ENCODE measurements around the gene ETNK2. TPM values are rescaled to one million over a fixed set of nuclear protein-coding genes. Genes with fewer than 3 reads are reported as not detected.

ETNK2 gene
- polyA plus RNA-seq, 2 of the 4 experiments (the other 2 are of a cell fraction), result 3.4 to 5.2 TPM

- TF ChIP-seq NFE2L2 (conservative IDR thresholded peaks at IDR 0.05; ENCODE audit: low read length) (no peak), CHD2 (IDR thresholded peaks at IDR 0.05; ENCODE audit: low read length, partially characterized antibody) (no peak)
- Histone ChIP-seq H3K4me2 (no peak overlapping the region), H3K9me3 (no peaks in the 10 kb centered on the region), H3K4me3 (no peak overlapping the region), H3K27ac (no peak overlapping the region), H3K4me1 (peaks cover 5% of the 10 kb centered on the region; the same call in 2 of the 3 replicates)
- POLR2A ChIA-PET, result no interaction called here
- WGBS (ENCODE audit: missing lambda C conversion rate), result 48% methylated on average over 2 of the region's 2 CpGs
- DNase-seq (ENCODE audit: low read depth in 1 of 2, low spot score in 1 of 2) (no peak), FAIRE-seq (no peak), ATAC-seq (no peak)
- CTCF ChIA-PET, result interaction anchor here (0.6 to 1.9 kb wide), 5 partner anchors 10 to 253 kb away, joined by 3 to 14 read pairs (median 3); no protein-coding TSS in a partner anchor
These were observed 42.2 kb upstream of the ETNK2 start for GRCh38 chr1:204194080-204194479.

- FAIRE-seq, result no peak
These were observed 40.9 kb upstream of the ETNK2 start for GRCh38 chr1:204192589-204193352.

GRCh38 chr1:204192046-204192445 lies 40.2 kb upstream of the ETNK2 start:
- Histone ChIP-seq H3K4me3 (no peak overlapping the region), H3K4me2 (no peak overlapping the region), H3K27ac (no peak overlapping the region), H3K9me3 (no peaks in the 10 kb centered on the region), H3K4me1 (peaks cover 5% of the 10 kb centered on the region; the same call in 1 of the 3 replicates)
- WGBS (ENCODE audit: missing lambda C conversion rate), result 79% methylated on average over 2 of the region's 2 CpGs
- POLR2A ChIA-PET, result no interaction called here
- ATAC-seq (no peak), FAIRE-seq (no peak), DNase-seq (ENCODE audit: low read depth in 1 of 2, low spot score in 1 of 2) (no peak)
- TF ChIP-seq HOXA7 (CRISPR knock-in tag; IDR thresholded peaks at IDR 0.05), result no peak
- TF ChIP-seq PBX3 (IDR thresholded peaks at IDR 0.05), result no peak
- no peak for TF ChIP-seq CBX2 (IDR thresholded peaks at IDR 0.05; ENCODE audit: borderline replicate concordance, low read depth)
- TF ChIP-seq FOSL2 (IDR thresholded peaks at IDR 0.05), result no peak
- no peak for TF ChIP-seq FOSL2 (CRISPR knock-in tag; IDR thresholded peaks at IDR 0.05)
- TF ChIP-seq E2F6 (IDR thresholded peaks at IDR 0.05; ENCODE audit: borderline replicate concordance, low read depth), result no peak
- no peak for TF ChIP-seq MAZ (IDR thresholded peaks at IDR 0.05; ENCODE audit: borderline replicate concordance, low read depth, low read length)
- no peak for TF ChIP-seq REST (IDR thresholded peaks at IDR 0.05)
- TF ChIP-seq RAD21 (conservative IDR thresholded peaks at IDR 0.05 in 1 of 2, IDR thresholded peaks at IDR 0.05 in 1 of 2), result no peak
- no peak for TF ChIP-seq CBX8 (IDR thresholded peaks at IDR 0.05)
- TF ChIP-seq RNF2 (IDR thresholded peaks at IDR 0.05; ENCODE audit: borderline replicate concordance, low read depth), result no peak
- TF ChIP-seq RARB (CRISPR knock-in tag; IDR thresholded peaks at IDR 0.05), result no peak
- no peak for TF ChIP-seq TP53 (CRISPR knock-in tag; IDR thresholded peaks at IDR 0.05)
- no peak for TF ChIP-seq ESRRA (IDR thresholded peaks at IDR 0.05; ENCODE audit: borderline replicate concordance, low read length)
- no peak for TF ChIP-seq HOXB5 (CRISPR knock-in tag; IDR thresholded peaks at IDR 0.05)
- TF ChIP-seq JUN (IDR thresholded peaks at IDR 0.05), result no peak
- no peak for TF ChIP-seq KDM5A (IDR thresholded peaks at IDR 0.05)
- no peak for TF ChIP-seq CTCF (IDR thresholded peaks at IDR 0.05)
- no peak for TF ChIP-seq EHF (CRISPR knock-in tag; IDR thresholded peaks at IDR 0.05)
- no peak for TF ChIP-seq MYC (IDR thresholded peaks at IDR 0.05; ENCODE audit: borderline replicate concordance, low read length)
- CTCF ChIA-PET, result interaction anchor here (0.7 to 7.1 kb wide), 8 partner anchors 14 to 172 kb away, joined by 3 to 56 read pairs (median 4); no protein-coding TSS in a partner anchor

More at GRCh38 chr1:204192589-204193352, 40.9 kb upstream of the ETNK2 start:
- ChIA-PET CTCF (interaction anchor here (1.0 to 7.1 kb wide), 4 partner anchors 13 to 171 kb away, joined by 3 to 56 read pairs (median 10); no protein-coding TSS in a partner anchor), POLR2A (no interaction called here)
- no peak overlapping the region for H3K4me3 ChIP-seq
- ATAC-seq (no peak), DNase-seq (ENCODE audit: low read depth in 1 of 2, low spot score in 1 of 2) (no peak)
- H3K4me2 ChIP-seq, result no peak overlapping the region
- peaks cover 5% of the 10 kb centered on the region; the same call in 1 of the 3 replicates for H3K4me1 ChIP-seq
- H3K27ac ChIP-seq, result no peak overlapping the region
- no peaks in the 10 kb centered on the region for H3K9me3 ChIP-seq
- TF ChIP-seq ZFP36 (IDR thresholded peaks at IDR 0.05; ENCODE audit: borderline replicate concordance, partially characterized antibody) (peak; percentile 87), ESRRA (IDR thresholded peaks at IDR 0.05; ENCODE audit: borderline replicate concordance, low read length) (no peak)
- 85% methylated on average over 3 of the region's 3 CpGs for WGBS (ENCODE audit: missing lambda C conversion rate)

Measured in A549 (cell line).